HCT116 (cell line): ENCODE data around the gene SSX2IP.

Experiments
- CEBPB ChIP-seq: IDR thresholded peaks from 2 replicates; pipeline ENCODE4 v1.6.1; 2012; ENCODE audit warnings: low read depth
- EZH2 ChIP-seq: fragments of 200-600 bp; sonication (generic); IDR thresholded peaks from 2 replicates; pipeline ENCODE4 v1.6.1; 2017; ENCODE audit warnings: antibody characterized with exemption, mixed run types
- POLR2A ChIP-seq: IDR thresholded peaks from 2 replicates; pipeline ENCODE4 v1.7.0; 2011; ENCODE audit warnings: borderline replicate concordance; ENCODE audit not compliant: insufficient read depth, insufficient read length; ENCODE audit errors: extremely low read depth
- POLR2AphosphoS5 ChIP-seq: IDR thresholded peaks from 2 replicates; pipeline ENCODE4 v1.6.1; 2011; ENCODE audit warnings: mild to moderate bottlenecking, low read depth, low read length, moderate library complexity
- SIN3A ChIP-seq: IDR thresholded peaks from 2 replicates; pipeline ENCODE4 v1.6.1; 2012; ENCODE audit warnings: low read depth
- YY1 ChIP-seq: IDR thresholded peaks from 2 replicates; pipeline ENCODE4 v1.6.1; 2011; ENCODE audit warnings: low read length, low read depth, moderate library complexity, mild to moderate bottlenecking; ENCODE audit not compliant: insufficient replicate concordance; ENCODE audit errors: extremely low read depth
- ZNF274 ChIP-seq: fragments of 200-500 bp; sonication (Bioruptor generic); IDR thresholded peaks from 2 replicates; pipeline ENCODE4 v1.6.1; 2014; ENCODE audit warnings: mild to moderate bottlenecking, low read depth, low read length, inconsistent platforms
- TF ChIP-seq, protein P1 (sequence below), 3 experiments: fragments of 200-600 bp in 1 of 3; sonication (generic) in 1 of 3; IDR thresholded peaks in 2 of 3; conservative IDR thresholded peaks in 1 of 3; 2 replicates each; pipeline ENCODE4 v1.5.1; 2012 to 2017; ENCODE audit warnings: low read depth in 2 of 3, low read length in 2 of 3, antibody characterized with exemption in 1 of 3, borderline replicate concordance in 1 of 3, control low read depth in 1 of 3, mild to moderate bottlenecking in 1 of 3, mixed read lengths in 1 of 3, mixed run types in 1 of 3, moderate library complexity in 1 of 3; ENCODE audit not compliant: insufficient read depth in 1 of 3
- TF ChIP-seq, protein P2 (sequence below): IDR thresholded peaks from 2 replicates; pipeline ENCODE4 v1.6.1; 2012; ENCODE audit warnings: low read depth
- TF ChIP-seq, protein P3 (sequence below): IDR thresholded peaks from 2 replicates; pipeline ENCODE4 v1.6.1; 2012

DNA sequence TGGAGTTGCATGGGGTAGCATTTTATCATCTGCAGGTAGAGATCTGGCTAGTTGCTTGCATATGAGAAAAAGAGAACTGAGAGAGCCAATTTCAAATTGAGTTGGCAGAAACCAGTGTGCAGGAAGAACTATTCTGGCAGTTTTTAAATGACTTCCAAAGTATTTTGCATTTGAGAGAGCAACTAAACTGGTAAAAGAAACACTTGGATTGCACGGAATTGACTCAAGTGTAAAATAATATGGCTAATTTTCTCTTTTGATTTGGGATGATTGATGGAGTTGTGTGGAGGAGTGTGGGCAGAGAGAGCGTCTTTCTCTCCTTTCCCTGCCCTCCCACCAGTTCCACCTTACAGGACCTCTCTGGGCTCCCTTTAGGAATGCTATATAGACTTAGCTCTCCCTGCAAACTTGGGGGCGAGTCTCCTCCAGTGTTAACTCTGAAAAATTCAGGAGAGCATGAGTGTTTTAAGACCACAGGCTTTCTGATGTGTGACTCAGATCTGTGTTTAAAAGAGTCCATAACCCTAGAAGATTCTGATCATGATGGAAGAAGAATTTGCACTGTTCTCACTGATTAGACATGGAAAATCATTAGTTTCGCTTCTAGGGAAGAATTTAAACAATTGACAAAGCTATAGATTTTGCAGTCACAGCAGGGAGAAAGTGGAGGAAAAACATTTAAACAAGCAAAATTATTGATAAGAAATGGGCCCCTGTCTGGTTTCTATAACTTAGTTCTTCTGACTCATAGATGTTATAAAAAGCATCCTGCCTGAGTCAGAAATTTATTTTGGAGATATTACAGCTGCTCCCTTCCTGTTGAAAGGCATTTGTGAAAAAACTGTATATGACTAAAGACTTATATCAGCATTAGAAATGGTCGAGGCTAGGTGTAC lies 91.2 kb downstream of the SSX2IP start:
- no peak for TF ChIP-seq POLR2A
- TF ChIP-seq, protein P1, sequence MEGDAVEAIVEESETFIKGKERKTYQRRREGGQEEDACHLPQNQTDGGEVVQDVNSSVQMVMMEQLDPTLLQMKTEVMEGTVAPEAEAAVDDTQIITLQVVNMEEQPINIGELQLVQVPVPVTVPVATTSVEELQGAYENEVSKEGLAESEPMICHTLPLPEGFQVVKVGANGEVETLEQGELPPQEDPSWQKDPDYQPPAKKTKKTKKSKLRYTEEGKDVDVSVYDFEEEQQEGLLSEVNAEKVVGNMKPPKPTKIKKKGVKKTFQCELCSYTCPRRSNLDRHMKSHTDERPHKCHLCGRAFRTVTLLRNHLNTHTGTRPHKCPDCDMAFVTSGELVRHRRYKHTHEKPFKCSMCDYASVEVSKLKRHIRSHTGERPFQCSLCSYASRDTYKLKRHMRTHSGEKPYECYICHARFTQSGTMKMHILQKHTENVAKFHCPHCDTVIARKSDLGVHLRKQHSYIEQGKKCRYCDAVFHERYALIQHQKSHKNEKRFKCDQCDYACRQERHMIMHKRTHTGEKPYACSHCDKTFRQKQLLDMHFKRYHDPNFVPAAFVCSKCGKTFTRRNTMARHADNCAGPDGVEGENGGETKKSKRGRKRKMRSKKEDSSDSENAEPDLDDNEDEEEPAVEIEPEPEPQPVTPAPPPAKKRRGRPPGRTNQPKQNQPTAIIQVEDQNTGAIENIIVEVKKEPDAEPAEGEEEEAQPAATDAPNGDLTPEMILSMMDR (IDR thresholded peaks at IDR 0.05 in 2 of 3, conservative IDR thresholded peaks at IDR 0.05 in 1 of 3; ENCODE audit: borderline replicate concordance in 1 of 3, insufficient read depth in 1 of 3, low read depth in 2 of 3, low read length in 2 of 3): no peak
- TF ChIP-seq POLR2AphosphoS5: no peak; the same call in 1 of the 2 replicates
- TF ChIP-seq, protein P2, sequence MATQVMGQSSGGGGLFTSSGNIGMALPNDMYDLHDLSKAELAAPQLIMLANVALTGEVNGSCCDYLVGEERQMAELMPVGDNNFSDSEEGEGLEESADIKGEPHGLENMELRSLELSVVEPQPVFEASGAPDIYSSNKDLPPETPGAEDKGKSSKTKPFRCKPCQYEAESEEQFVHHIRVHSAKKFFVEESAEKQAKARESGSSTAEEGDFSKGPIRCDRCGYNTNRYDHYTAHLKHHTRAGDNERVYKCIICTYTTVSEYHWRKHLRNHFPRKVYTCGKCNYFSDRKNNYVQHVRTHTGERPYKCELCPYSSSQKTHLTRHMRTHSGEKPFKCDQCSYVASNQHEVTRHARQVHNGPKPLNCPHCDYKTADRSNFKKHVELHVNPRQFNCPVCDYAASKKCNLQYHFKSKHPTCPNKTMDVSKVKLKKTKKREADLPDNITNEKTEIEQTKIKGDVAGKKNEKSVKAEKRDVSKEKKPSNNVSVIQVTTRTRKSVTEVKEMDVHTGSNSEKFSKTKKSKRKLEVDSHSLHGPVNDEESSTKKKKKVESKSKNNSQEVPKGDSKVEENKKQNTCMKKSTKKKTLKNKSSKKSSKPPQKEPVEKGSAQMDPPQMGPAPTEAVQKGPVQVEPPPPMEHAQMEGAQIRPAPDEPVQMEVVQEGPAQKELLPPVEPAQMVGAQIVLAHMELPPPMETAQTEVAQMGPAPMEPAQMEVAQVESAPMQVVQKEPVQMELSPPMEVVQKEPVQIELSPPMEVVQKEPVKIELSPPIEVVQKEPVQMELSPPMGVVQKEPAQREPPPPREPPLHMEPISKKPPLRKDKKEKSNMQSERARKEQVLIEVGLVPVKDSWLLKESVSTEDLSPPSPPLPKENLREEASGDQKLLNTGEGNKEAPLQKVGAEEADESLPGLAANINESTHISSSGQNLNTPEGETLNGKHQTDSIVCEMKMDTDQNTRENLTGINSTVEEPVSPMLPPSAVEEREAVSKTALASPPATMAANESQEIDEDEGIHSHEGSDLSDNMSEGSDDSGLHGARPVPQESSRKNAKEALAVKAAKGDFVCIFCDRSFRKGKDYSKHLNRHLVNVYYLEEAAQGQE: no peak
- TF ChIP-seq CEBPB: peak; percentile 62; the same call in 1 of the 2 replicates
- TF ChIP-seq, protein P3, sequence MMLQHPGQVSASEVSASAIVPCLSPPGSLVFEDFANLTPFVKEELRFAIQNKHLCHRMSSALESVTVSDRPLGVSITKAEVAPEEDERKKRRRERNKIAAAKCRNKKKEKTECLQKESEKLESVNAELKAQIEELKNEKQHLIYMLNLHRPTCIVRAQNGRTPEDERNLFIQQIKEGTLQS: no peak
- TF ChIP-seq ZNF274: no peak
- TF ChIP-seq SIN3A: peak; percentile 70; the same call in 1 of the 2 replicates
- TF ChIP-seq YY1: no peak
- no peak for TF ChIP-seq EZH2
